GM21360 (cell line): Measurements from ENCODE around the gene LTBR.
"Not testable (repeated sequence)": the region's sequence is repeated elsewhere in the genome, so short reads cannot be mapped to it uniquely, and the experiment has no call there.

Experiments
- ATAC-seq: cut with Tn5 transposase; IDR thresholded peaks from one replicate; pipeline ENCODE4 v1.9.1; 2021; ENCODE audit warnings: mild to moderate bottlenecking, moderate library complexity; ENCODE audit not compliant: unreplicated experiment

LTBR gene

DNA sequence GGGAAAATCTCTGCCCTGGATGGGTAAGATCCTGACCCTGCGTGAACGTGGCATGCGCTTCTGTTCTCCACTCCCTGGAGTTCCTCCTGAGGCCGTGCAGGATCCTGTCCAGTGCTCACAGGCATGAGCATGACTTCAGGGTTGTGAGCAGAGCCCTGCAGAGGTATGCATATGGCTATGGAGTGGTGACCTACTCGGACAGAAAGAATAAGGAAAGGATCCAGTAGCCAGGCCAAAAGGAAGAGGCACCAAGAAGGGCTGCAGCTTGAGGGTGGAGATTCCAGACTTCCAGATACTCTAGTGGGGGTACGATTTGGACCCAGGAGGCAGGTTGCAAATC is 40.0 kb downstream of the LTBR start:
- ATAC-seq: no peak

DNA sequence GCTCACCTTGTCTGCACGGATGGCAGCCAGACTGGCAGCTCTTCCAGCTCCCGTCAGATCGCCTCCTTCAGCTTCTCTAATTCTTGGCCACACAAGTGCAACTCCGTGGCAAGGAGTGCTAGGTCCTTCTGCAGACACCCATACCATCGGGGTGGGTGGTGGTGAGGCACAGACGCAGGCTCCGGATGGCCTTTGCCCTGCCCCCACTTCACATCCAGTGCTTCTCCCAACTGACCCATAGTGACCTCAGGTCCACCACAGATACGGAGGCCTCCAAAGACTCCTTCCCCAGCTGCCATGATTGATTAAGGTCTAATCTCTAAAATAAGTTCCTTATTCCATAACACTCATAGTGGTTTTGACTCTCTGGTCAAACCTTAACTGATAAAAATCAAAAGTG is 40.9 kb downstream of the LTBR start:
- no peak for ATAC-seq

DNA sequence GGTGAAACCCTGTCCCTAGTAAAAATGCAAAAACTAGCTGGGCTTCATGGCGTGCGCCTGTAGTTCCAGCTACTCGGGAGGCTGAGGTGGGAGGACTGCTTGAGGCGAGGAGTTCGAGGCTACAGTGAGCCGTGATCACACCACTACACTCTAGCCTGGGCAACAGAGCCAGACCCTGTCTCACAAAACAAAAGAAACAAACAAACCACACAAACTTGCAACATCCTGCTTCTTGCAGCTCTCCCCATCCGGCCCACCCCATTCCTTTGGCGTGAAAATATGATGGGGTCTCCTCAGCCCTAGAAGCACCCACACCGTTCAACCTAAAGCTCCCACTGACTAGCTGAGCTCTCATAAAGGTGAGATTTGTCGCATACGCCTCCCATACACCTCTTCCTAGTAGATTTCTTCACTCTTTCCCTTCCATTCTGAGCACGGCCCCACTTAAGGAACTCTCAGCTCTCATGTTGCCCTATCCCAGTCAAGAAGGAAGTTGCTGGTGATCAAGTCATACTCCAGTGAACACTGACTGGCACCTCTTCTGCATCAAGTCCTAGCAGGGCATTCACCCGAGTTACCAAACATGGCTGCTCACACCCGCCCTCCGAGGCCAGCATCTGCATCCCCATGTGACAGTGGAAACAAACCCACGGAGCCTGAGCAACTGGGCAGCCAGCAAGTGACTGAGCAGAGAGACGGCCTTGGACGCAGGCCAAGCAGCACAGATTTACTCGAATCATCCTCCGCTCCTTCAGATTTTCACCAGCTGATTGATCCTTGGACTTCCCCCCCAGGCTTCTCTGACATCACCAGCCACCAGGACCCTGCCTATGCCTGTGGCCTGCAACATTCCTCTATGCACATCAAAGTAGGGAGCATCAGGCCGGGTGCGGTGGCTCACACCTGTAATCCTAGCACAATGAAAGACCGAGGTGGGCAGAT is 41.9 kb downstream of the LTBR start:
- no peak for ATAC-seq

DNA sequence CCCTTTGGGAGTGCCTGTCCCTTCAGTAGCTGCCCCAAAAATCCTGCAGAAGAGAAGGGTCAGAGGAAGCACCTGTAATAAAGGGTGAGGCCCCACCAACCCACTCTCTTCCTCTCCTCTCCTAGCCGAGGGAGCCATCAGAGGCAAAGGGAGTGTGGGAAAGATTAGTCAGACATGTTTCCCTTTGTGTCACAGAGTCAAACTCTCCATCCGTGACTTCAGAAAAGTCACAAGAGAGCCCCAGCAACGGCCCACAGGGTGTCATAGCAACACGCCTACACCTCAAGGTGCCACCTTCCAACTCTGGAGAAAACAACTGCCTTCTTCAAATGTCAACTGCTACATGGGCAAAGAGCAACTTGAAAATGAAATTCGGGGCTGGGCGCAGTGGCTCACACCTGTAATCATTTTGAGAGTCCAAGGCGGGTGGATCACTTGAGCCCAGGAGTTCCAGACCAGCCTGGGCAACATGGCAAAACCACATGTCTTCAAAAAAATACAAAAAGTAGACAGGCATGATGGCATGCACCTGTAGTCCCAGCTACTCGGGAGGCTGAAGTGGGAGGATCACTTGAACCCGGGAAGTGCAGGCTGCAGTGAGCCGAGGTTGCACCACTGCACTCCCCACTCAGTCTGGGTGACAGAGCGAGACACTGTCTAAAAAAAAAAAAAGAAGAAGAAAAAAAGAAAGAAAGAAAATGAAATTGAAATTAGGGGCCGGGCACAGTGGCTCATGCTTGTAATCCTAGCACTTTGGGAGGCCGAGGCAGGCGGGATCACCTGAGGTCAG is 43.1 kb downstream of the LTBR start:
- peak; percentile 55 for ATAC-seq

DNA sequence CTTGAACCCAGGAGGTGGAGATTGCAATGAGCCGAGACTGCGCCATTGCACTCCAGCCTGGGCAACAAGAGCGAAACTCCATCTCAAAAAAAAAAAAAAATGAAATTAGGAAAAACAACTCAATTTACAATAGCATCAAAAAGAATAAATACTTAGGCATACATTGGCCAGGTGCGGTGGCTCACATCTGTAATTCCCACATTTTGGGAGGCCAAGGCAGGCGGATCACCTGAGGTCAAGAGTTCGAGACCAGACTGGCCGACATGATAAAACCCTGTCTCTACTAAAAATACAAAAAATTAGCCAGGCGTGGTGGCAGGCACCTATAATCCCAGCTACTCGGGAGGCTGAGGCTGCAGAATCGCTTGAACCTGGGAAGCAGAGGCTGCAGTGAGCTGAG is 43.8 kb downstream of the LTBR start:
- not testable (repeated sequence) for ATAC-seq

DNA sequence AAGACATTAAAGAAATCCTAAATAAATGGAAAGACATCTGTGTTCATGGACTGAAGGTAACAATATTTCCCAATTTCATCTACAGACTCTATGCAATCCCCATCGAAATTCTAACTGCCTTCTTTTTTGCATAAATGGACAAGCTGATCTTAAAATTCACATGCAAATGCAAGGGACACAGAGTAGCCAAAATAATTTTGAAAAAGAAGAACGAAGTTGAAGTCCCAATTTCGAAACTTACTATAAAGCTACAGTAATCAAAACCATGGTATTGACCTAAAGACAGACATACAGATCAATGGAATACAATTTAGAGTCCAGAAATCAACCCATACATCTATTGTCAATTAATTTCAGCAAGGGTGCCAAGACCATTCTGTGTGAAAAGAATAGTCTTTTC is 44.4 kb downstream of the LTBR start:
- ATAC-seq: no peak

DNA sequence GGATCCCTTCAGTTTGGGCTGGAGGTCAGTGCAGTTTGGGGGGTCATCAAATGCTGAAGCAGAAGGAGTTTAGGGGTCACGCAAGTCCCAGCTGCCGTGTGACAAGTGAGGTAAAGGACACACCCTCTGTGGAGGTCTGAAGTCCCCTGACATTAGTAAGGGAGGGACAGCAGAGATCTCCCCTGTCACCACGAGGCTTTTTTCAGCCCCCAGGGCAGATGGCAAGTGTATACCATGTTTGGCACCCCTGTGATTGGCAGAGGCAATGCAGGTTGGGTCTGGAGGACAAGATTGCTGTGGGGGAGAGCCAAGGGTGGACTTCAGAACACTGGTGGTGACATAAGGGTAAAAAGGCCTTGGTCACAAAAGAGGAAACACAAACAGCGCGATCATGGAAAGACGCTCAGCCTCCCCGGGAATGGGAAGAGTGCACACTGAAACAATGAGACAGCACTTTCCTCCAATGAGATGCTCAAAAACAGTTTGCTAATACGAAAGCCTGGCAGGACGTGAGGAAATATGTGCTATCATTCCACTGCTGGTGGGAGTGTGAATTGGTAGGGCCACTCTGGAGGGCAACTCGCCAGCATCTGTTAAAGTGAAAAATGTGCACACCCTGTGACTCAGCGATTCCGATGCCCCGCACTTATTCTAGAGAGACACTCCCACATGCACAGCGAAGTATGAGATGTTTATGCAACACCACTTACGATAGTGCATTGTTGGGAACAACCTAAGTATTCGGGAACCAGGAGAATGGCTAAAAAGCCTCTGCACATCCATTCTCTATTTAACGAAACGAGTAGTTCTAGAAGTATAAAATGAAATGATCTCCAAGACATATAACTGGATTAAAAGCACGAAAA is 46.4 kb downstream of the LTBR start:
- no peak for ATAC-seq

DNA sequence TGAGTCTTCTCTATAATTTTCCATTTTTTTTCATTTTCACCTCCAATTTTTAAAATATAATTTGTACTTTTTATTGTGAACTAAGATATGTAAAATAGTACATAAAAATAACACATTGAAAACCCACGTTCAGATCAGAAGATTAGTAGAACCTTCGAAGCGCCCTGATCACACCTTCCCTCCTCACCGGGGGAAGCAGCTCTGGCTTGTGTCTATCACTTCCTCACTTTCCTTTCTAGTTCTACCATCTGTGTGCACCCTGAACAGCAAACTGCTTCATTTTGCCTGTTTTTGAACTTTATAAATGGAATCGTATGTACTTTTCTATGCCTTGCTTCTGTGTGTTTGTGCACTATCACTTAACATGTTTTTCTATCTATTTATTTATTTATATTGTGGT is 49.0 kb downstream of the LTBR start:
- no peak for ATAC-seq

DNA sequence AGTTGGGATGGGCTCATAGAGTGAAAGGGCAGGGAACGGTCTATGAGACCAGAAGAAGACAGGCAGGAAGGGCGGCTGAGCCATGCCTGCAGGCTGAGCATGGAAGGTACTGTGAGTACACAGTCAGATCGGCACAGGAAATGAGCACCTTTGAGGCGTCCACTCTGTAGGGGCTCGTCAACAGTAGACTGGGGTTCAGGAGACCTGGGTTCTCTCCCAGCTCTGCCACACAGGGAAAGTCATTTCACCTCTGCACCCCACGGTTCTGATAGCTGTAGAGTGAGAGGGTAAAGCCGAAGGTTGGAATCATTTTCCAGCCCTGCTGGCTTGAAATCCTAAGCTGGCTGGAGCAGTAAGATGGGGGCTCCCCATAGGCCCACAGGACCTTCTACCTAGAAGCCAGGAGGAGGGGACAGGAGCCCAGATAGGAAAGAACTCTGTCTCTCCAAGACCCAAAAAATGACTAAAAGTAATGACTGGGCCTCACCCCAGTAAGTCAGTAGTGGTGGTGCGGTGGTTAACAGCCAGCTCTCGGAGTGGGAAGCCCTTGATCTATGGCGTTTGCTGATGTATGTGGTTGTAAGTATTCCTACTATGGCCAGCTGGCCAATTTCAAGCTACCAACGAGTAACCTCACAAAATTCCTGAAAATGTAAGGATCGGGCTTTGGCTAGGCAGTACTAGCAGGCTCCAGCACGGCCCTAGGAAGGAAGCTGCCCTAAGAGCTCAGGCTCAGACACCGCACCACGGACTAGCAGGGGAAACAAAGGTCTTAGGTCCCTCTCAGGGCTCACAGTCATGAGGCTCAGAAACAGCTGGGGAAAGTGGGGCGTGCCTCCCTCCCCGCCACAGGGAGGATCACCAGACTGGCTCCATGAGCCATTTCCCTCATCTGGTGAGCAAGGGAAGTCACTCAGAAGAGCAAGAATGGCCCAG is 50.5 kb downstream of the LTBR start:
- no peak for ATAC-seq

- ATAC-seq: no peak
Observed at GRCh38 chr12:6435961-6436715, 52.2 kb downstream of the LTBR start.

DNA sequence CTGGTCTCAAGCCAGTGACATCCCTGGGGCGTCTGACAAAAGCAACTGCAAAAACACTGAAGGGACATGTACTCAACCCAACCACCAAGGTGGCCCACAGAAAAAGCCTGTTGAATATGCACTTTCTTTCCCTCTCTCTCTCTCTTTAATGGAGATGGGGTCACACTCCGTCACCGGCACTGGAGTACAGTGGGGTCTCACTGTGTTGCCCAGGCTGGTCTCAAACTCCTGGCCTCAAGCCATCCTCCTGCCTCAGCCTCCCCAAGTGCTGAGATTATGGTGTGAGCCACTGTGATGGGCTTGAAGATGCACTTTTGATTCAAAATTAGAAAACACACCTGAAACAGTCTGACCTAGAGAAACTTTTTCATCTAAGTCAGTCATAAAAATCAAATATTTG is 53.6 kb downstream of the LTBR start:
- ATAC-seq: no peak

DNA sequence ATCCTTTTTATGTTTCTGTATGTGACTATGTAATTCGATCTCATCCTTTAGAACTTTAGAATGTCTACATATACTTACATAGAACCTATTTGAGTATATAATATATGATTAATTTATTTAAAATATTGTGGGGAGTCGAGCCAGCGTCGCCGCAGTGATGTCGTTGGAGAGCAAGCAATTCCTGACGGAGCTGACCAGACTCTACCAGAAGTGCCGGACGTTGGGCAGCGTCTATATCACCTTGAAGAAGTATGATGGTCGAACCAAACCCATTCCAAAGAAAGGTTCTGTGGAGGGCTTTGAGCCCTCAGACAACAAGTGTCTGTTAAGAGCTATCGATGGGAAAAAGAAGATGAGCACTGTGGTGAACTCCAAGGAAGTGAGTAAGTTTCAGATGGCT is 54.4 kb downstream of the LTBR start:
- ATAC-seq: no peak

- no peak for ATAC-seq
Observed at GRCh38 chr12:6440391-6440790, 56.4 kb downstream of the LTBR start.
